Stimulated activated CD8-positive, alpha-beta memory T cell treated with anti-CD3 and anti-CD28 coated beads, Interleukin-15, amount 100 ng/mL, for 48 hours (primary cell): Measurements from ENCODE around the gene SLC66A3.

ENCODE experiments used
- DNase-seq, 2 donors: peaks; one replicate each; pipeline ENCODE4 v3.0.0-alpha.2; 2020; ENCODE audit warnings: low read depth in 2 of 2

SLC66A3 gene

DNA sequence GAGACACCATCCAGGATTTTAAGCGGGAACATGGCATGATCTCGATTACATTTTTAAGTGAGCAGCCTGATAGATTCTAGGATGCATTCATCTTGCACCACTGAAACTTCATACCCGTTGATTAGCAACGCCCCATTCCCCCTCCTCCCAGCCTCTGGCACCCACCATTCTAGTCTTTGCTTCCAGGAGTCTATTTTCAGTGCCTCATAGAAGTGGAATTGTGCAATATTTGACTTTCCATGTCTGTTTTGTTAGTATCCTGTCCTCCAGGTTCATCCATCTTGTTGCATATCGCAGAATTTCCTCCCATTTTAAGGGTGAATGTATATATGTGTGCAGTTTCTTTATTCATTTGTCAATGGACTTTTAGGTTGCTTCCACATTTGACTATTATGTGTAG, 20.9 kb upstream of the SLC66A3 start:
- DNase-seq: no peak

DNA sequence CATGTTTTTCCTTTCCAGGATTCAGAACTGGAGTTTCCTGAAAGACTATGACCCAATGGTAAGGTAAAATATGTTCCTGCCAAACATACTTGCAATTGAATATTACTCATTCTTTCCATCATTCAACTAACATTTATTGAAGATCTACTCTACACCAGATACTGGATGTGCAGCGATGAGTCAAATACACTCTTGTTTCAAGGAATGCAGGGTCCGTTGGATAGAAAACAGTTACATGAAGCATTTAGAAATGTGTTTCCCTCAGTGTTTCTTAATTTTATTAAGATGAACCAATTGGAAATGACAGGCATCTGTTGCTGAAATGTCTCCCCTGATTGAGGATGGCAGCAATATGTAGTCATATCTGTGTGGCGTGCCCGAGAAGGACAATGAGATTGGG, 14.8 kb upstream of the SLC66A3 start:
- no peak for DNase-seq

DNA sequence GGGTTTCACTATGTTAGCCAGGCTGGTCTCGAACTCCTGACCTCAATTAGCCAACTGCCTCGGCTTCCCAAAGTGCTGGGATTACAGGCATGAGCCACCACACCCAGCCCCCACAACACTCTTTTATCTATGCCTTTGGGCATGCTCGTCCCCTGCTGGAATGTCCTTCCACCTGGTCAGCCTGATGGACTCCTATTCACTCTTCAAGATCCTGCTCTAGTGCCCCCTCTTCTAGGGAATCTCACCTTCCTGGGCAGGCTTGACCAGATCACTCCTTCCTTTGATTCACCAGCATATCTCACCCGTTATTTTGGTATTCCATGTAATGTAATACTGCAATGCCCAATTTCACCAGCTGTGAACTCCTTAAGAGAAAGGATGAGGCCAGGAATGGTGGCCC, 13.9 kb upstream of the SLC66A3 start:
- no peak for DNase-seq

DNA sequence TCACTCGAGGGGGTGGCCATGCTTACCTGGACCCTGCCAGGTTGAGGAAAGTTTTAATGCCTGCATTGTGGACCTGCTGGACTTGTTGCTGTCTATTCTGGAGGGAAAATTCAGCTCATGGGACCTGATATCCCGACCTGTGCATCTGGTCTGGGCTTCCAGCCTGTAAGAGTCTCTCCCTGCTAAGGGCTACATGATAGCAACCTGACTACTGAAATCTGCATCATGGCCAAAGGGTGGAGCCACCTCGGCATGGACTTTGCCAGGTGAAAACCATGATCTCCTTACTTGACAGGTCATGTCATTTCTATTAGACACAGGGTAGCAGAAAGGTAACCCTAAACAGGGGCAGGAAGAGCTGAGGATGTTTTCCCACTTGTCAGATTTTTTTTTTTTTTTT, 12.9 kb upstream of the SLC66A3 start:
- DNase-seq: no peak

DNA sequence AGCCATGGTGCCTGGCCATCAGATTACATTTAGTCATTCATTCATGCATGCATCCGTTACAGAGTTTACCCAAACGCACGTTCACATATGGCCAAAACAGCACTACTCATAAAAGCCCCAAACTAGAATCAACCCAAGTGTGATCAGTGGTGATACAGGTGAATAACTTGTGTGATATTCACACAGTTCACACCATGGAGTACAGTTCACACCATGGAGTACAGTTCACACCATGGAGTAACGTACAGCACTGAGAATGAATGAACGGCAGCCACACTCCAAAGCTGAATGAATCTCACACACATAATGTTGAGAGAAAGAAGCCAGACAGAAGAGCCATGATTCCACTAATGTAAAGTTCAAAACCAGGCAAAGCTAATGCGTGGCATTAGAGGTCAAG, 12.3 kb upstream of the SLC66A3 start:
- no peak for DNase-seq

- no peak for DNase-seq
Measured at GRCh38 chr2:11144077-11144737, 11.1 kb upstream of the SLC66A3 start.

DNA sequence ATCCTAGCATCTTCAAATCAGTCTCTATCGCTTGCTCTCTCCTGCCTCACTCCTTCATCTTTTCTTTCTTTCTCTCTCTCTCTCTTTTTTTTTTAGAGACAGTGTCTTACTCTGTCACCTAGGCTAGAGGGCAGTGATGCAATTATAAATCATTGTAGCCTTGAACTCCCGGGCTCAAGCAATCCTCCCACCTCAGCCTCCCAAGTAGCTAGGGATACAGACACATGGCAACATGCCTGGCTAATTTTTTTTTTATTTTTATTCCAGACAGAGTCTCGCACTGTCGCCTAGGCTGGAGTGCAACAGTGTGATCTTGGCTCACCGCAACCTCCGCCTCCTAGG, 10.6 kb upstream of the SLC66A3 start:
- DNase-seq: no peak

GRCh38 chr2:11145350-11145749, 9.9 kb upstream of the SLC66A3 start:
- no peak for DNase-seq

GRCh38 chr2:11146076-11146475, 9.2 kb upstream of the SLC66A3 start:
- no peak for DNase-seq

- no peak for DNase-seq
Measured at GRCh38 chr2:11147263-11147662, 8.0 kb upstream of the SLC66A3 start.

DNA sequence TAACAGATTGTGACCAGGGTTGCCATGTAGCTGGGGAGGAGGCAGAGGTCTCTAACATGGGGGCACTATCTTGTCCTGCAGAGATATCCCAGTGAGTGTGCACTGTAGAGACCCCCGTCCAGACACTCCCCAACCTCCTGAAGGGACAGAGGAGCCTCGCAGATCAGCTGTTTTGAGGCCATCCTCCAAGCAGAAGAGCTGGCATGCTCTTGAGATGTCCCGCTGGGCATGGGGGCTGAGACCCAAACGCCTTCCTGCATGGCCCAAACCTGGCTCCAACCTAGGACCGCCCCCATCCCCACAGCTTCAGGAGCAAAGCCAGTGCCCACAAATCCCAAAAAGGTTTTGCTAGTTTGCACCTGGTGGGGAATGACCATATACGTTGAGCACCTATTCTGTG, 2.7 kb upstream of the SLC66A3 start:
- DNase-seq: no peak

GRCh38 chr2:11154016-11154922, 998 bp upstream of the SLC66A3 start:
- DNase-seq: peak; percentile 4 to 7

- DNase-seq: peak; percentile 97 to 98
Measured at GRCh38 chr2:11154923-11155380, 315 bp upstream of the SLC66A3 start.

GRCh38 chr2:11156396-11157075, 1.3 kb downstream of the SLC66A3 start:
- no peak for DNase-seq

GRCh38 chr2:11157296-11157695, 2.0 kb downstream of the SLC66A3 start:
- DNase-seq: no peak

DNA sequence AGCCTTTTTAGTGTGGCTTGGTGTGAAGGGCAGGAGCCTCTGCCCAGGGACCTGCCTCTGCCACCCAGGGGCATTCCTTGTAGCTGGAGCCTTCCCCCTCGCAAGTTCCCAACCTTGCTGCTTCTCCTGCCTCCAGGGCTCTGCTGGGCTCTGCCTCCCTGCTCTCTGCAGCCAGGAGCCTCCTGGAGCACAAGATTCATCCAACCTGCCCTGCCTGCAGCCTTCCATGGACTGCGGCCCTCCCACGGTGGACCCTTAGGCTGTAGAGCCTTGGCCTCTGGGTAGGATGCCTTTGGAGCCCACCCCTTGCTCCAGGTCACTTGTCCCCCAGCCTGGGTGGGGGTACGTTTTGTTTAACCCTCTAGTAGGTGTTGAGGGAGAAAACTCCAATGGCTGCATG, 2.5 kb downstream of the SLC66A3 start:
- no peak for DNase-seq

DNA sequence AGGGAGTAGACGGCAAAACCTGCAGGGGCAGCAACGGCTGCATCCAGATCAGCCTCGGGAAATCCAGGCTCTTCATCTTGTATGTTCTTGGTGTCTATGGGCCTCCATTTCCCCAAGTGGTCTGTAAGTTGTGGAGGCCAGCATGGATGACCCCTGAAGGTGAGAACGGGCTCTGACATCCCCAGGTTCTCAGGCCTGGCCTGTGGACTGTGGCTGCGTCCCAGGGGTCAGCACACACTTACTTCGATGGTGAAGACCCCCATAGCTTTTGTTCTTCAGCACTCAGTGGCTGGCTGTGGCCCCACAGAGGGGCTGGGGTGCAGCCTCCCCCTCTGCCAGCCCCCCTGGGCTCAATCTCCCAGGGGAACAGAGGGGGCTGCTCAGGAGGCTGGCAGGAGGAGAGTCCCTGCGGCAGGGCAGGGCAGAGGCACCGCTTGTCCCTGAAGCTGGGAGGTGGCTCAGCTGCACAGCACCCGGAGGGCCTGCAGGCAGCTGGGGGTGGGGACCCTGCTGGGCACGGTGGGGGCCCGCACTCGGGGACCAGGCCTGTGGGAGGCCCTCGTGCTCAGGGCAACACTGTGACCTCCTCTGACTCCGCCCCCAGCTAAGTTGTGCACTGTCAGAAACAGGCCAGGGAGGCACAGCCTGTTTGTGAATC, 3.8 kb downstream of the SLC66A3 start:
- DNase-seq: no peak

GRCh38 chr2:11159574-11160170, 4.4 kb downstream of the SLC66A3 start:
- DNase-seq: no peak

DNA sequence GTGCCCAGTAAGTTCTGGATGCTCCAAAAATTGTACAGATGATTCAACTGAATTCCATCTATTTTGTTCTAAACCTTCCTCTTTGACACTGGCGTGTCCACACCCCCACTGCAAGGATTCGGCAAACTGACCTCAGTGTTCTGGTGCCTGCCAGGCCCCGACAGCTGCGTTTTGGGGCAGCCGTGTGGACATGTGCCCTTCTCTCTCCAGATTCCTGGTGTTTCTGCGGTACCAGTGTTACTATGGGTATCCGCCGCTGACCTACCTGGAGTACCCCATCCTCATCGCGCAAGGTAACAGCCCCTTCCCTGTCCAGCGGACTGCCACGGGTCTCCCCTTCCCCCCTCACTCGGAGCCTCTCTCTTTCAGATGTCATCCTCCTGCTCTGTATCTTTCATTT, 5.0 kb downstream of the SLC66A3 start:
- DNase-seq: no peak

- DNase-seq: no peak
Measured at GRCh38 chr2:11160731-11161455, 5.6 kb downstream of the SLC66A3 start.

- no peak for DNase-seq
Measured at GRCh38 chr2:11161747-11162146, 6.5 kb downstream of the SLC66A3 start.
